Nephron progenitor cell (in vitro differentiated cells): ENCODE data around the gene CSKMT.
"Not testable (repeated sequence)": the region's sequence is repeated elsewhere in the genome, so short reads cannot be mapped to it uniquely, and the experiment has no call there.

ENCODE experiments used
- DNase-seq: peaks from one replicate; pipeline ENCODE4 v3.0.0; 2021
- H3K27ac Mint-ChIP-seq: 2 replicates; pipeline ENCODE4 v1.8.0; 2021; ENCODE audit warnings: mild to moderate bottlenecking, moderate library complexity, mixed read lengths
- H3K27me3 Mint-ChIP-seq: 2 replicates; pipeline ENCODE4 v1.8.0; 2021; ENCODE audit warnings: mild to moderate bottlenecking, low read depth, mixed read lengths; ENCODE audit not compliant: poor library complexity
- H3K36me3 Mint-ChIP-seq: 2 replicates; pipeline ENCODE4 v1.8.0; 2021; ENCODE audit warnings: low read depth, mixed read lengths
- H3K4me1 Mint-ChIP-seq: 2 replicates; pipeline ENCODE4 v1.8.0; 2021; ENCODE audit warnings: mixed read lengths
- H3K4me3 Mint-ChIP-seq: 2 replicates; pipeline ENCODE4 v1.8.0; 2021; ENCODE audit warnings: mild to moderate bottlenecking, moderate library complexity, mixed read lengths
- H3K9me3 Mint-ChIP-seq: 2 replicates; pipeline ENCODE4 v1.8.0; 2021; ENCODE audit warnings: mild to moderate bottlenecking, moderate library complexity, mixed read lengths
- CTCF ChIP-seq: fragments of 200-600 bp; sonication (generic); IDR thresholded peaks from 2 replicates; pipeline ENCODE4 v1.5.0; 2021; ENCODE audit warnings: antibody characterized with exemption

Gene CSKMT

GRCh38 chr11:62688491-62688890, 23.4 kb downstream of the CSKMT start:
- Mint-ChIP-seq H3K4me1 (peaks cover 22% of the 10 kb centered on the region), H3K27ac (peak overlapping the region; percentile 92), H3K9me3 (no peaks in the 10 kb centered on the region), H3K4me3 (peak overlapping the region; percentile 26), H3K27me3 (no peaks in the 10 kb centered on the region), H3K36me3 (peaks cover 18% of the 10 kb centered on the region)
- DNase-seq: no peak
- TF ChIP-seq CTCF: no peak

DNA sequence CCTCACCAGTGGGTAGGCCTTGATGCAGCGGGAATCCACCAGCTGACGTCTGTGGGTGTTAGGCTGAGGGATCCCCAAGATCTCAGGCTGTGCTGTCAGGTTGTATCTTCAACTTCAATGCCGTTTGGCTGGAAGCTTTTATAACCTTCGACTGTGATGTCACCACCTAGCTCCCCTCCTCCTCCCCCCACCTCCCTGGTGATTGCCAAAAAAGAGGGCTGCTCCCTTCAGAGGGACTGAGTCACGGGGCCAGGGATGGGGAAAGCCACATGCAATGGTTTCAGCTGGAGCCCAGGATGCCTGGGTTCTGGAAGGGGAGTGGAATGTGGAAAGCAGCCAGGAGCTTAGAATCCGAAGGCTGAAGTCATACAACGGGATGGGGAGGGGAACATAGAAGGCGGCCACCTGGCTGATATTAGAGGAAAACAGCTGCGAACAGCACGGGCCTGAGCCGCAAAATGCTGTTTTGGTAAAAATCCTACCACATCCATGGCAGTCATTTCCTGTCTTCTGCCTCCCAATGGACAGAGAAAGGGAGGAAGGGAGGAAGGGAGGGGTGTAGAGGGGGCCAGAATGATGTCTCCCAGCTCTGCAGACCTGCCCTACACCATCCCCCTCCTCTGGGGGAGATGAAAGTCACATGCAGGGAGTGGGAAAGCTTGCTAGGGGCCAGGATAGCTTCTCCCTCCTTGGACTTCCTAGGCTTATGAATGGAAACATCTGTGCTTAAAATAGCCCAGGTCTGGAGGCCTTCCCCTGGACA, 24.5 kb downstream of the CSKMT start, which contains the start of gene LRRN4CL:
Gene LRRN4CL (minus strand): TSS at position 110 of the 763 bp plus-strand sequence. CDS start 1,022 bp downstream, outside the sequence.
- Mint-ChIP-seq H3K4me3 (peak within 1 kb of the TSS; percentile 26), H3K4me1 (peaks cover 24% of the 10 kb centered on the region), H3K36me3 (peaks cover 23% of the 10 kb centered on the region), H3K27me3 (no peaks in the 10 kb centered on the region), H3K27ac (peak within 1 kb of the TSS; percentile 92), H3K9me3 (no peaks in the 10 kb centered on the region)
- no peak for DNase-seq
- TF ChIP-seq CTCF: no peak

DNA sequence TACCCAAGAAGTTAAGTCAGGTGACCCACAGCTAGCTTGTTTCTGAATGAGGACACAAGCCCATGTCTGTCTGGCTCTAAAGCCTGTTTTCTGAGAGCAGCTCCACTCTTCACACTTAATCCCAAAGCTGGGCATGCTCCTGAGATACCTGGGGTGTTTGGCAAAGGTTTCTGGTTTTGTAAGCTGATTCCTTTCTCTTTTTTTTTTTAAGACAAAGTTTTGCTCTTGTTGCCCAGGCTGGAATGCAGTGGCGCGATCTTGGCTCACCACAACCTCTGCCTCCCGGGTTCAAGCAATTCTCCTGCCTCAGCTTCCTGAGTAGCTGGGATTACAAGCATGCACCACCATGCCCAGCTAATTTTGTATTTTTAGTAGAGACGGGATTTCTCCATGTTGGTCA, 28.5 kb downstream of the CSKMT start:
- Mint-ChIP-seq H3K4me1 (peaks cover 24% of the 10 kb centered on the region), H3K36me3 (peaks cover 37% of the 10 kb centered on the region)
- not testable (repeated sequence) for H3K27me3 Mint-ChIP-seq, H3K9me3 Mint-ChIP-seq, H3K27ac Mint-ChIP-seq, H3K4me3 Mint-ChIP-seq, DNase-seq

DNA sequence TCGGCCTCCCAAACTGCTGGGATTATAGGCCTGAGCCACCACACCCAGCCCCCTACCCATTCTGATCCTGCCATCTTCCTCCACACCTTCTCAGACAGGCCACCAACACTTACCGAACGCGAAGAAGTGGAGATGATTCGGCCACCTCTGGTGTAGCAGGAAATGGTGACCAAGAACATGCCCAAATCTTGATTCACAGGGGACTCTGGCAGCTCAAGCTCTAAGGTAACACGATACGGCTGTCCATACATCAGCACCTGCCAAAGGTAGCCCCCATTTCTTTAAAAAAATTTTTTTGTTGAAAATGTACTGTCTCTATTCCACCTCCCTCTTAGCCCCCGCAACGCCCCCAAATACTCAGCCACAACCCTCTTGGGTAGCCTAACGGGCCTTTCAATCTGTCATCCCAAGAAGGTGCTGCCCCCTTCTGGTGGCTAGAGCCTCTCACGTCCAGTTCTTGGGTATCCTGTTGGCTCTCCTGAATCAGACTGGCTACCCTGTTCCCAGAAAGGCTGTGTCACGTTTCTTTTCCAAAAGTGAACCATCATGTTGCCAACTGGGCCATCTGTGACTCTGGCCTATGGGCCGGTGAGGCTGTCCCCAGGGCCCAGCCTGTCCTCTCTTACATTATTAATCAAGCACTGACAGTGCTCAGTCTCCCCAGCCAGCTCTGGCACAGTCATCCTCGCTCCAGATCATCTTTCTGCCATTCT, 29.5 kb downstream of the CSKMT start:
- peak; percentile 71 for TF ChIP-seq CTCF
- DNase-seq: peak; percentile 80
- Mint-ChIP-seq H3K36me3 (peaks cover 39% of the 10 kb centered on the region), H3K27me3 (peaks cover 2% of the 10 kb centered on the region), H3K4me1 (peaks cover 14% of the 10 kb centered on the region), H3K27ac (peak overlapping the region; percentile 80), H3K9me3 (no peaks in the 10 kb centered on the region), H3K4me3 (no peak overlapping the region)

GRCh38 chr11:62702246-62702645, 37.1 kb downstream of the CSKMT start:
- peaks cover 32% of the 10 kb centered on the region for H3K36me3 Mint-ChIP-seq
- DNase-seq: no peak
- no peak for TF ChIP-seq CTCF
- H3K4me1 Mint-ChIP-seq: peaks cover 19% of the 10 kb centered on the region
- H3K27me3 Mint-ChIP-seq: peaks cover 2% of the 10 kb centered on the region
- H3K9me3 Mint-ChIP-seq: no peaks in the 10 kb centered on the region
- H3K4me3 Mint-ChIP-seq: no peak overlapping the region
- H3K27ac Mint-ChIP-seq: peak overlapping the region; percentile 19

- not testable (repeated sequence) for H3K9me3 Mint-ChIP-seq, H3K27me3 Mint-ChIP-seq, H3K4me3 Mint-ChIP-seq, H3K27ac Mint-ChIP-seq, DNase-seq
- Mint-ChIP-seq H3K36me3 (peaks cover 25% of the 10 kb centered on the region), H3K4me1 (peaks cover 34% of the 10 kb centered on the region)
Observed at GRCh38 chr11:62703921-62704320, 38.8 kb downstream of the CSKMT start.
